ENCODE results near the gene FILIP1L. TPM values are rescaled to one million over a fixed set of nuclear protein-coding genes. Genes with fewer than 3 reads are reported as not detected.

FILIP1L gene
- total RNA-seq, 1 donor from 2014 or later, result 19.4 TPM

GRCh38 chr3:100111728-100112127 is 2.6 kb downstream of the FILIP1L start:
- no peak for TF ChIP-seq CTCF (IDR thresholded peaks at IDR 0.05; ENCODE audit: unreplicated experiment)
- DNase-seq (ENCODE audit: low spot score, unreplicated experiment), result no peak

GRCh38 chr3:100110162-100110561 is 4.1 kb downstream of the FILIP1L start:
- no peak for DNase-seq (ENCODE audit: low spot score, unreplicated experiment)
- no peak overlapping the region for H3K4me3 Mint-ChIP-seq (ENCODE audit: low read depth)
- H3K9me3 Mint-ChIP-seq (ENCODE audit: low read depth), result no peaks in the 10 kb centered on the region
- no peaks in the 10 kb centered on the region for H3K27me3 Mint-ChIP-seq
- no peak for TF ChIP-seq CTCF (IDR thresholded peaks at IDR 0.05; ENCODE audit: unreplicated experiment)
- H3K36me3 Mint-ChIP-seq (ENCODE audit: insufficient read depth), result no peaks in the 10 kb centered on the region
- peaks cover 41% of the 10 kb centered on the region for H3K4me1 Mint-ChIP-seq (ENCODE audit: low read depth)
- H3K27ac Mint-ChIP-seq, result no peak overlapping the region

More at GRCh38 chr3:100111728-100112127, 2.6 kb downstream of the FILIP1L start:
- H3K4me1 Mint-ChIP-seq (ENCODE audit: low read depth), result peaks cover 26% of the 10 kb centered on the region
- H3K4me3 Mint-ChIP-seq (ENCODE audit: low read depth), result no peak overlapping the region
- no peak overlapping the region for H3K27ac Mint-ChIP-seq
- H3K27me3 Mint-ChIP-seq, result no peaks in the 10 kb centered on the region
- H3K36me3 Mint-ChIP-seq (ENCODE audit: insufficient read depth), result peaks cover 2% of the 10 kb centered on the region
- H3K9me3 Mint-ChIP-seq (ENCODE audit: low read depth), result peaks cover 7% of the 10 kb centered on the region

- Mint-ChIP-seq H3K4me3 (ENCODE audit: low read depth) (no peak overlapping the region), H3K4me1 (ENCODE audit: low read depth) (peaks cover 50% of the 10 kb centered on the region), H3K27ac (no peak overlapping the region), H3K36me3 (ENCODE audit: insufficient read depth) (no peaks in the 10 kb centered on the region), H3K27me3 (no peaks in the 10 kb centered on the region), H3K9me3 (ENCODE audit: low read depth) (no peaks in the 10 kb centered on the region)
- TF ChIP-seq CTCF (IDR thresholded peaks at IDR 0.05; ENCODE audit: unreplicated experiment), result no peak
- DNase-seq (ENCODE audit: low spot score, unreplicated experiment), result no peak
Observed at GRCh38 chr3:100108464-100109079, 5.7 kb downstream of the FILIP1L start.

GRCh38 chr3:100107221-100107814 is 7.0 kb downstream of the FILIP1L start:
- Mint-ChIP-seq H3K4me1 (ENCODE audit: low read depth) (peaks cover 58% of the 10 kb centered on the region), H3K9me3 (ENCODE audit: low read depth) (no peaks in the 10 kb centered on the region), H3K27me3 (no peaks in the 10 kb centered on the region), H3K4me3 (ENCODE audit: low read depth) (no peak overlapping the region), H3K36me3 (ENCODE audit: insufficient read depth) (no peaks in the 10 kb centered on the region), H3K27ac (peak overlapping the region; percentile 39)
- DNase-seq (ENCODE audit: low spot score, unreplicated experiment), result no peak
- no peak for TF ChIP-seq CTCF (IDR thresholded peaks at IDR 0.05; ENCODE audit: unreplicated experiment)

GRCh38 chr3:100106531-100107141 is 7.7 kb downstream of the FILIP1L start:
- Mint-ChIP-seq H3K27ac (peak overlapping the region; percentile 94), H3K4me1 (ENCODE audit: low read depth) (peaks cover 58% of the 10 kb centered on the region), H3K36me3 (ENCODE audit: insufficient read depth) (no peaks in the 10 kb centered on the region), H3K27me3 (no peaks in the 10 kb centered on the region), H3K9me3 (ENCODE audit: low read depth) (no peaks in the 10 kb centered on the region), H3K4me3 (ENCODE audit: low read depth) (no peak overlapping the region)
- DNase-seq (ENCODE audit: low spot score, unreplicated experiment), result no peak
- TF ChIP-seq CTCF (IDR thresholded peaks at IDR 0.05; ENCODE audit: unreplicated experiment), result no peak

All from progenitor cell of endocrine pancreas (in vitro differentiated cells).